HT-29 (cell line): ENCODE measurements around the gene GRIK1. TPM values are rescaled to one million over a fixed set of nuclear protein-coding genes. Genes with fewer than 3 reads are reported as not detected.

Source experiments
- DNase-seq: peaks from one replicate; pipeline ENCODE4 v3.0.0-alpha.2; 2015; ENCODE audit warnings: low spot score
- total RNA-seq: library from RNA; depleted of rRNA; stranded (reverse); fragments of >200 nt; shearing (Covaris generic); gene quantifications from 2 replicates; pipeline ENCODE4 v1.2.3, GENCODE V29; 2014

Gene GRIK1
- total RNA-seq, 1 experiment from 2014 or later: not detected

DNA sequence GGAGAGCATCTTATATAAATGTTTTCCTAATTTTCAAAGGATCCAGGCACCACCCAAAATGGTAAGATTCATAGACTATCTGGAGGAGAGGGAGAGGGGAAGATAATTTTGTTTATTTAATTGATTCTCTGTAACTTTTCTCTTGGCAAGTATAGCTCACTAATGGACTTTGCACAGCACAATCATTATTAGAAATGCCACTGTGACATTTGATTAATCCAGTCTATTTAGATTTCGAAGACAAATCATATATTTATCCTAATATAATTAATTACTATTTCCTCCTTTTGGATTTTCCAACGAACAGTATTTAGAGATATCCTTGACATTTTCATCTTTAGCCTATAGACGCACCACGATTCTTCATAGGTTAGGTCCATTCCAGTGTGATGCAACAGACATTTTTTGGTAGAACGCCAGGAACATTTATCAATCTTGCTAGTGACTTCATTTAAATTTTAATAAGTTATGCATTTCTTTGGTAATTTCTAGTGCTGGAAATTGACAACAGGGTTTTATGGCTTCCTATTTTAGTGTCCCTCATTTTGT is 152.4 kb downstream of the GRIK1 start:
- no peak for DNase-seq

DNA sequence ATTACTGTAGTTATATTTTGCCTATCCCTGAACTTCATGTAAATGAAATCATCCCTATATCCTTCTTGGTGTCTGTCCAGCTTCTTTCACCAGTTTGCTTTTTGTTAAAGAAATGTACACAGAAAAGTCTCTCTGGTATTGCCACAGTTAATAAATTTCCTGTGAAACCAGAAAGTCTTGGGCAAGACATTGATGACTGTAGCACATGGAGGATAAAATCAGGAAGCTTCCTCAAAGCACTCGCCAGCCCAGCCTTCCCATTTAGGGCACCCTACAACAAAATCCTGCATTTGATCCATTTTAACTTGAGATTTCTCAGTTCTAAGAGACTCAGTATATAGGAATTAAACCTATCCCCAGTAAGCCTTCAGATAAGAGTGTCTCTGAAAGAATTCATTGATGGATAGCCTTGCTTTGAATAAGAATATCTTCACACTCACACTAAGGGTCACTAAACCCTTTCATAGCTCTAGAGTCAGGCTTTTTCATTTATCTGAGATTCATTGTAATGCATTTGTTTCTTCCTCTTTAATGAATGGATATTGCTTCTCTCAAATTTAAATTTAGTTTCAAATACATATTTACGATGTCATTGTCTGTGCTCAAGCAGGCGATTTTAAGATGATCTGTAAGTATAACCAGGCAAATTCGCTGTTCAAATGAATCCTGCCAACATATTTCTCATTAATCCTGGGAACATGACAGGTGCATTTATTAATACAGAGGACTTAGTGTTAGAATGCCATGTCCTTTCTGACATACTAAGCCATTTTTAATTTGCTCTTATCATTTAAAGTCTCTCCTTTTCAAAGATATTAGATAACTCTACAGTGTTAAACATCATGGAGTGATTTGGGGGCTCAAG is 153.1 kb downstream of the GRIK1 start:
- no peak for DNase-seq

DNA sequence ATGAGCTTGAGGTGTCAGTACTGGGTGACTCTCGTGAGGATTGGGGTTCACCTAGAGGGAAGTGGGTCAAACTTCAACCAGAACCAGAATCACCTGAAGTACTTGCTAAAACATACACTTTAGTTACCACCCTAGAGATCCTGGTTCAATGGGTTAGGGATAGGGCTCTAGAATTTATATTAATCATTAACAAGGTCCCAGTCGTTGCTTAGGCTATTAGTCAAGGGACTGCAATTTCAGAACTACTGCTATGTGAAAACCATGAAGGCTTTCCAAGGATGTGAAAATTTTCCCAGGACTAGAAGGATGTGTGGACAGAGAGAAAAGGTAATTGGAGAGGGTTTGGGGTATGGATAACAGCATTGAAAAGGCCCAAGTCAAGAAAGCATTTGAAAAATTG is 162.6 kb downstream of the GRIK1 start:
- DNase-seq: no peak

DNA sequence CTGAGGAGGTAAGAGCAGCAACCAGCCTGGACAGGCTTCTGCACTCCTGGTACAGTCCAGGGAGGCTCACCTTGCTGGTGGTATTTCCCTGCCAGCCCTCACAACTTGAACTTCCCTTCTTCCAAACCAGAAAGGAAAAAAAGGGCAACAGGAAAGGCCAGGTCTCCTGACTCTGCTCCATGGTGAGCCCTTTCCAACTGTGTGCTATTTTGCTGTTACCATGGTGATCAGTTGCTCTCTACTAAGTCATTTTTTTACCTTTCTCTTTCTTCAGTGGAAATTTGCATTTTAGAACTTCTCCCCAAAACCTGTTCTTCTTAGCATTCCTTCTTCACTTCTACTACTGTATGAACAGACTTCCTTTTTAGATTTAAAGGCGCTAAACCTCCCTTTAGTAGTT is 164.3 kb downstream of the GRIK1 start:
- DNase-seq: no peak

DNA sequence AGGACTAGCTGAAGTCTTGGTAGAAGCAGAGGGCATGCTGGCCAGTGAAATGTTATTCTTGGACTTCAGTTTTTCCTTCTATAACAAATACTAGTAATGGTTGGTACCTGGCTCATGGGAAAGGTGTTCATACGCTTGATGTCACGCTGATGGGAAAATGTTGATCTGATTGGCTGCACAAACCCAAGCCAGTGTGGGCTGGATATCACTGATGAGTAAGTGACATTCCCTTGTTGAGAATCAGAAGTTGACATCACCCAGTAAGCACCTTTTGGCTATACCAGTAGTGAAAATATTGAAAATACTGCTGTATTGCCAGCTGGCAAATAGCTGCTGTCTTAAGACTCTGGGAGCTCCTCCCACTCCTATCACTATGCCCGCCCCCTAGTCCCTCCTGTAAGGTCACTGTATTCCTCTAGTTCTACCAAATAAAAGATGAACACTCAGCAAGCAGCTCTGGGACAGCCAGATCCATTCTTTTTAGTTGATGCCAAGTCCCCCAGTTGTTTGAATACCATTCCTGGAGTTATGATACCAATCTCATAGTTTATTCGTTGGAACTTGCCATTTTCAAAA is 168.2 kb downstream of the GRIK1 start:
- no peak for DNase-seq

DNA sequence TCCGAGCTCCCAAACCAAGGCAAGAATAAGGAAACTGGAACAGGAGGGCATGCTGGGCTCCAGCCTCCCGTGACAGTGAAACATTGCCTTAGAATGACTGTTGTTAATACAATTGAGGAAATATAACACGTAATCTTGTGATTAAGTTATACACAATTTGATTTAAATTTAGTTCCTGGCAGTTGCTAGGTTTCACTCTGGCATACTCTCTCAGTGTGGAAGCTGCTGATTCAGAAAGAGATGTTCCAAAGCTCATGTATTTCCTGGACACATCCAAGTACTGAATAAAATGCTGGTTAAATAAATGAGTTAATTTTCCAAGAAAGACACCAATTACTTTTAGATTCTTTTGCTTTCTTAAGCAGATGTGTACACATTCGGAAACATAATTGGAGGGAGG is 176.1 kb downstream of the GRIK1 start:
- DNase-seq: no peak

DNA sequence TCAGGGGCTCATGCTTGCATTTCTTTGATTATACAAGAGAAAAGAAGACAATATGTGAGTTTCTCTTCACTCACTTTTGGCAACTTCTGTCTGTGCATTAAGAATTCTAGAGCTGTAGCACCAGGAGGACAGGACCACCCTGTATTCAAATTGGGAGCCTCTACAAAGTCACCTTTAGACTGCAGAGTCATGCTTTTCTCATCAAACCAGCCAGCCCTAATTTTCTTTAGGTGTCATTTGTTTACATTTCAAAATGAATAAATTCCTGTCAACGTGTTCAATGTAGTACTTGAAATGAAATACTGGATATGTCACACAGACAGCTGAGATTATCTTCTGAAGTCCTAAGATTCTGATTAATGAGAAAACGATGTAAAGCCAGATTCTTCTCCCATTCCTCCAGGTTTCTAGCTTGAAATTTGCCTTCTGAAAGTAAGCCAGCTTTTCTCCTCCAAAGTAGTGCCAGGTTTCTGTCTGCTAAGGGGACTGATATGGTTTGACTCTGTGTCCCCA is 177.2 kb downstream of the GRIK1 start:
- DNase-seq: no peak

DNA sequence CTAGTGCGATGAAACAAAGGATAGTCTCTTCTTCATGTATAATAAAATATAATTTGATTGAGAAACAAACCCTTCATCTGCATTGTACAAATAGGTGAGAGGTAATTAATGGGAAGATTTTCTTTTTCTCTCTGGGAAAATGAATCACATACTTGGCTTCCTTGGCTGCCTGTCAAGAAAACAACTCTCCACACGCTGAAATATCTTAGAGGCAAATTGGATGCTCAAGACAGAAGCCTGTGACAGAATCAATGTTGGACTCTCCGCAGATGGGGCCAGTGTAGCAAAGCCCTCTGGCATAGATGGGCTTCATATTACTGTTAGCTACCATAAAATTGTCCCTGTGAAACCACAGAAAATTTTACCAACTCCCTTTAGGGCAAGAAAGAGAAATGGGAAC is 186.6 kb downstream of the GRIK1 start:
- no peak for DNase-seq

DNA sequence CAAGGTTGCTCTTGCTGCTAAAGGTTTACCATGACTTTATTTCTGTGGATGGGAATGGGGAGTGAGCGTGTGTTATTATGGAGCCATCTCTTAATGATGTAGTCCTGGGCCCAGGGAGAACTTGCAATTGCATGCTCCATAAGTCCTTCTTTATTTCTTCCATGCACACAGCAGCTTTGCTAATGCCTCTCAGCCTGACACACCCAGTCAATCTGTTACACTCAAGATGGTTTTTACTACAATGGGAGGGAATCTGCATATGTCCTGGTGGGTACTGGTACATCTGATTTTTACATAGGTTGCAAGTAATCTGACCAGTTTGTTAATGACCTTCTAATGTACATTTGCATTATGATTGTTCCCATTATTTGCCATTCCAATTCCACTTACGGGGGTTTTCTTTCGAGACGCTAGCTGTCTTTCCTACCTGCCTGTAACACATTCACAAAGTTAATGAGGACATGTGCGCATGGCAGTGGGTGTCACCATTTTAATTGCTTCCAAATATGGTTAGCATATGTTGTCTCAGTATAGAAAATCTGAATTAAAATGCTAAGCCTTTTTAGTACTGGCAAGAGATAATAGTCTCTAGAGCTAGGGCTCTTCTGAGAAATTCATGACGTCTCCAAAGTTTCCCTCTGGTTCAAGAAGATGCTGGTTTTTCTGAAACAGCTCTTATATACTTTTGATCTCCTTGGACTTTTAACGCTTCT is 188.2 kb downstream of the GRIK1 start:
- no peak for DNase-seq

DNA sequence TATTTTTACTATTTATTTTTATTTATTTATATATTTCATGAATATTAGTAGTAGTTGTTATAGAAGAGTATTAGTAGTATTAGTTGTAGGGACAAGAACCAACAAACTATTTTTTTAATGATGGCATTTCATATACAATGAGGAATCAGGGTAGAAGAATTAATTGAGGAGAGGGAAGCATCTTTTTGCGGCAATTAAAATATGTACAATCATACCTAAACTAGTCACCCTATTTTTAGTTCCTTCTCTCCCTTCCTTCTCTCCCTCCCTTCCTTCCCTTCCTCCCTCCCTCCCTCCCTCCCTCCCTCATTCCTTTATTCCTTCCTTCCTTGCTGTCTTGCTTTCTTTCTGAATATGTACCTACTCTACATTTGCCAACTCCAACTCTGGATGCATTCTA is 189.8 kb downstream of the GRIK1 start:
- DNase-seq: no peak

DNA sequence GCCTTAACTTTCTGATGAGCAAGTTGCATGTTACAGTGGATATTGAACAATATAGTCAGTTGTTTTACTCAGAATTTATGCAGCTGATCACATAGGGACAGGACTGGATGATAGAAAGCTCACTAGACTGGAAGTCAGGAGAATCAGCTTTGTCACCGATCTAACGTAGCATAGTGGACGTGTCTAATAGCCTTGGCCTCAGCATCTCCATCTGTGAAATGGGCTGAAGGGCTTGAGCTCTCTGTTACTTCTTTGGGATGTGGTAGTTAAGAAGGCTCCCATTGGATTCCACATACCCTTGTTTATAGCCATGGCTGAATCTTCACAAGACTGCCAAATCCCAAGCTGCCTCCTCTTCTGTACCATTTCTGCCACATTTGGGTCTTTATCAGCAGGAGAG is 190.6 kb downstream of the GRIK1 start:
- no peak for DNase-seq

DNA sequence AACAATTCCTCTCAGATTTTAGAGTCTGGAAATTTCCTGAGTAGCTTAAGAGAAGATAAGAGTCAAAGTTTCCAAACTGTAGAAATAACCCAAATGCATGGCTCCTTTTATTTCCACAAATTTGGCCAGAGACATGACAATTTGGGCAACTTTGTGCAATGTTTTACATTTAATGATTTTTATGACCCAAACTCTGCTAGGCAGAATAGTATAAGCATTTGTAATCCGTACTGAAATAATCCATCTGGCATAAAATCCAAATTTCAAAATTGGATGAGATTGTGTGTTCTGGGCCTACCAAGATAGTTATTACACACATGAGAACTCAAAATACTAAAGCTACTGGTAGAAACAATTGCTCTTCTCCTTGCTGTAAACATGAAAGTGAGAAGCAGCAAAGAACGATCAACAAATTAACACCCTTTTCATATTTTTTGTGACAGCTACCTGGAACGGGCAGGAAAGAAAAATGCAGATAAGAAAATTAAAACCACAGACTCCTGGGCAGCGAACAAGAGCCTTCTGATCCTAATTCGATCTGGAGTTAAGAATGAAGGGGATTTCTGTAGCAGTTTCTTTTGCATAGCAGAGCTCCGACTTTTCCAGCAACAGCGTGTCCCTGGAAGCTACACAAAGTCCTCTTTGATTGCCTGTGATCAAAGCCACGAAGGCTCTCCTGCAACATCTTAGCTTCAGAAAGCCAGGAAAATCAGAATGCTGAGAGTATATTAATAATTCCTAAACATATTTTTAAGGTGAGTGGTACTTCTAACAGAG is 191.2 kb downstream of the GRIK1 start:
- no peak for DNase-seq

DNA sequence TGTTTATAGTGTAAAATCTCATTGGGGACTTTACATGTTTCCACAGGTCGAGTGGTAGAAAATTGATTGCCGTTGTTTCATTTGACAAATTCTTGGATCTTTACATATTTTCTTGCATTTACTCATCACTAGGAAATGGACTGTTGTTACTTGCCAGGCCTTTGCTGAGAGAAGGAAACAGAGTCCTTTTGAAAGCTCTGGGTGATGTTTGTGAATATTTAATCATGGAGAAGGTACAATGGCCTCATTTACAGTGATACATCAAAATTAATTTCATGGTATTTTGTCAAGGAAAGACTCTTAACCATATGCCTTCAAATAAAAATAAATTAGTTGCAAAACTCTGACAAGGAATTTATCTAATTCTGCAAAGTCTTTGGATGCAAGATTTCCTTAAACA is 198.0 kb downstream of the GRIK1 start:
- DNase-seq: no peak

DNA sequence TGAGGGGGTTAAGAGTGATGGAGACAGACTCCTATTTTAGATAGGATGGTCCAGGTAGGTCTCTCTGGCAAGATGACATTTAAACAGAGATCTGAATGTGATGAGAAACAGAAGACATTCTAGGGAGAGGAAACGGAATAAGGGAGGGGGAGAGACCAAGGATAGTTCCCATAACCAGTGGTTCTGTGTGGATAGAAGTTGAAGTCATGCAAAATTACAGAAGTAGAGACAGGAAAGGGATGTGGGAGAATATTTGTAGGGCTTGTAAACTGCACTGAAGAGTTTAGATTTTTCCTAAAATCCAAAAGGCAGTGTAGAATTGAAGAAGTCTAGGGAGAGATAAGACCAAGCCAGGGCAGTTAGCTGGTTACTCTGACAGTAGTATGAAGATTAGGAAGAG is 200.6 kb downstream of the GRIK1 start:
- DNase-seq: no peak

DNA sequence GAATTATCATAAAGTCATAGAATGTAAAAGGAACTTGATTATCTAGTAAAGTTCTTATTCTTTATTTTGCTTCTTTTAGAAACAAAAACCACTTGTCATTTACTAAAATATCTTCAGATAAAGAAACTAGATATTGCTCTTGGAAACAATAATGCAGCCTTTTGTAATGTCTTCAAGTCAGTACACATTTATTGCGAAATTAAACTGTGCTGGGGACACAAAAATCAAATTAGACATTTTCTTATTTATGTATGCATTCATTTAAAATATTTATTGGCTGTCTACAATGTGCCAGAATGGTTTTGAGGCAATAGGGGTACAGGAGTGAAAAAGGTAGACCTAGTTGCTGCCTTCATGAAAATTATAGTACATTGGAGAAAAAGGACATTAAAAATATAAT is 201.1 kb downstream of the GRIK1 start:
- DNase-seq: no peak

DNA sequence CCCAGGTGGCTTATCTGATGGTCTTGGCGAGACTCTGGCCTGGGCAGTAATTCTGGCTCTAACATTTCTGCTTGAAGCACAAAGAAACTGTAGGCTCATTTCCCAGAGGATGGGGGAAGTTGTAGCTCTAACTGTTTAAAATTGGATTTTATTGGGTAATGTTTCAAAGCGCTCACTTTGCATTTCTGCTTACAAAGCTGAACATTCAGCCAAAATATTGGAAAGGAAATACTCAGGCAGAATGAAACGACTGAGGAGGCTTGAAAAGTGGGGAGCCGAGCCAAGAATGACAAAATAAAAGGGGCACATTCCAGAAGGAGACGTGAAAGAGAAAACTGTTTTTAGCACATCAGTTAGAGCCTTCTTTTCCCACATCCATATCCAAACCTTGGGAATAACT is 202.6 kb downstream of the GRIK1 start:
- no peak for DNase-seq

DNA sequence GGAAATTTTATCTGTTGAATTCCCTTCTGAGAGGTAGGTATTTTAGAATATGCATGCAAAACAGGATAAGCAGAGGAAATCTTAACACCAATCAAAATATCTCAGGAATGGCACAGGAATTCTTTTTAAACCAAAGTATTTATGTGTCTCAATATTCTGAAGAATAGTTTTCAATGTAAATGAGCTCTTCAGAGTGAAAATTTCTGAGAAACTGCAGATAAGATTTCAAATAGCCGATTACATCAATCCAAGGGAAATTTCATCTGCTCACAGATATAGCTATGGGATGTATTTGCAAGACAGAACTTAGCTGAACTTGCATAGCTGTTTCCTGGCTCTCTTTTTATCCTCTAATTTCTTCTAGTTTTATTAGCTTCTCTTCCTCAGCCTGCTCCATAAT is 209.5 kb downstream of the GRIK1 start:
- no peak for DNase-seq

DNA sequence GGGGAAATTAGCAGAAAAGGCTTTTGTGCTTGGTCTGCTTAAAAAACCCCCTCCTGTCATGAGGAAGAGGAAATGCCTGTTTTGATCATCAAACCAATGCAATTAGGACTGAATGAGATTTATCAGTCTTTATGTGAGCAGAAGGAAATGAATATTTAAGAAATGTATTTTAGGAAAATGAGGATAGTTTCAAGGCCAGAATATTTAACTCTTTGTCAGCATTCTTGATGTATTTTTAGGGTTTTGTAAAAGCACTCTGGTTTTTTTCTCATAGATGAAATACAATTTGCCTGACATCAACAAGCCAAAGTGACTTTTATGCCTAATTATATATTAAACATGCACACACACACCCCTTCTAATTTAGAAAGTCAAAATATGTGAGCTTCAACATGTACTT is 213.8 kb downstream of the GRIK1 start:
- DNase-seq: no peak

DNA sequence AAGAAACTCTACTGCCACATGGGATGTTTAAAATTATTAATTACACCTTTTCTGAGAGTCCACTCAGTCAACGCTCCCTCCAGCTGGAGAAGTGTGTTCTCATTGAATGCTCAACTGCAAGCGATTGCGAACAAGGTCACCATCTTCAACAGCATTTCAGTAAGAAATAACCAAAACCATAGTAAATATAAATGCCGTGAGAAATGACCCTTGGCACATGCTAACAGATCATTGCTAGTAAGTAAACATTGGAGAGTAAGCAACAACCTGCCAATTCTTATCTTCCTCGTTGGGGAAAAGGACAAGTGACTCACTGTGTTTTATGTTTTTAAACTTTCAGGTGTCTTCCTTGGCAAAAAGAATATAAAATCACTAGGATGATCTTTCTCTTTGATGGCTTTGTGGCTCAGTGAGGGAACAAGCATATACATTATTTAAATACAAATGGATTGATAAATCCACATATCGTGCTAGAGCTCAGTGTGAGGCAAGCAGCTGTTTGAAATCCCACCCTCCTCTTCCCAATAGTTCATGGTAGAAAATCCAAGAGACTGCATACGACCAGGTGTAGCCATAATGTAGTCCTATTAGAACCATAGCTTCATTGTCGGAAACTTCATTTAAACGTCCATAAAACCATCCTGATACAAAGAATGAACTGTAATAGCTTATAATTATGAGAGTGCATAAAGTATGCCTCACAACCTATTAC is 214.6 kb downstream of the GRIK1 start:
- DNase-seq: no peak

DNA sequence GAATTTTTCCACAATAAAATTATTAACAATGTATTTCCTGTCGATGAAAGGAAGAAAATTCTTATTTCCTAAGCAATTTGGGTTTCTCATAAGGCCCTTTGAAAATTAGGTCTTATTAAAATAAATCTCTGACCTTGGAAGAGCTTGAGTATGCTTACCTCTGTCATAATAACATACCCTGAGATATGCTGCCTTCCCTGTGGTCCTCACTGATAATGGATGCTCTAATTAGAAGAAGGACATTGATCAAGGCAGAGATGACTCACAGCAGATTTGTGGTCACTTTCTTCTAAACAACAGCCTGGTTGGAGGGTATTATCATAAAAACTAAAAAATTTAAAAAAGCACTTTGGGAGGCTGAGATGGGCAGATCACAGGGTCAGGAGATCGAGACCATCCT is 217.8 kb downstream of the GRIK1 start:
- no peak for DNase-seq

DNA sequence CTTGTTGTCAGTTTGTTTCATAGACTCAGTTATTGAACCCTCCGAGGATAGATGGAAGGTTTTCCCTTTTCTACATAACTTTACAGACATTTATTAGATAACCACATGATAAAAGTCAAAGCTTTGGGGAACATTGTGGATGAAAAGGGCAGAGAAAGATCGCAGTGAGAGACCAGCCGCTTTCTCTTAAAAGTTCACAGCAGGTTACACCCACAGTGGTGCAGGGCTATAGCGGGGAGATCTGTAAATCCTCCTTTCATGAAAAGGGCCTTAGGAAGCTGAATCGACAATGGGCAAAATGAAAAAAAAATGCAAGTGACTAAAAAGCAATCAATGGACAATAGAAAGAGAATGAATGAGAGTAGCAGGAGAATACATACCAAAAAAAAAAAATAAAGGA is 218.6 kb downstream of the GRIK1 start:
- no peak for DNase-seq
